NCI-H2029 treated with DMSO at 0.1 percent for 48 hours (cell line): ENCODE measurements around the gene DPAGT1.
A peak's percentile ranks its signal among the peaks of the same experiment; 100 is the strongest.
"Not testable (repeated sequence)": the region's sequence is repeated elsewhere in the genome, so short reads cannot be mapped to it uniquely, and the experiment has no call there.

ENCODE experiments used
- DNase-seq: peaks from one replicate; lab custom pipeline; 2025; lab: John Stamatoyannopoulos, UW

The DPAGT1 gene

GRCh38 chr11:119115484-119116234, 14.0 kb upstream of the DPAGT1 start:
- DNase-seq, result no peak

GRCh38 chr11:119114351-119114750, 12.7 kb upstream of the DPAGT1 start:
- DNase-seq, result no peak

DNA sequence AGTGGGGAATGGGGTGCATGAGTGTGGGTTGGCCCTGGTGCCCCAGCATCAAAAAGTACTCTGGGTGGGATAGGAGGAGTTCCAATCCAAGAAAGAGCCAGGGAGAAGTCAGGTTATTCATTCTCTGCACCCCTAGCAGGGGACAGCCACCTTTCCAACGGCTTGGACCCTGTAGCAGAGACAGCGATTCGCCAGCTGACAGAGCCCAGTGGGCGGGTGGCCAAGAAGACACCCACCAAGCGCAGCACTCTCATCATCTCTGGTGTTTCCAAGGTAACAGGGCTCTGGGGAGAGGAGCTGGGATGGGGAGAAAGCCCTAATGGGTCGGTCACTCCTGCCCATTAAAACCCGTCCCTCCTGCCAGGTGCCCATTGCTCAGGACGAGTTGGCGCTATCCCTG, 12.1 kb upstream of the DPAGT1 start:
- DNase-seq, result no peak

DNA sequence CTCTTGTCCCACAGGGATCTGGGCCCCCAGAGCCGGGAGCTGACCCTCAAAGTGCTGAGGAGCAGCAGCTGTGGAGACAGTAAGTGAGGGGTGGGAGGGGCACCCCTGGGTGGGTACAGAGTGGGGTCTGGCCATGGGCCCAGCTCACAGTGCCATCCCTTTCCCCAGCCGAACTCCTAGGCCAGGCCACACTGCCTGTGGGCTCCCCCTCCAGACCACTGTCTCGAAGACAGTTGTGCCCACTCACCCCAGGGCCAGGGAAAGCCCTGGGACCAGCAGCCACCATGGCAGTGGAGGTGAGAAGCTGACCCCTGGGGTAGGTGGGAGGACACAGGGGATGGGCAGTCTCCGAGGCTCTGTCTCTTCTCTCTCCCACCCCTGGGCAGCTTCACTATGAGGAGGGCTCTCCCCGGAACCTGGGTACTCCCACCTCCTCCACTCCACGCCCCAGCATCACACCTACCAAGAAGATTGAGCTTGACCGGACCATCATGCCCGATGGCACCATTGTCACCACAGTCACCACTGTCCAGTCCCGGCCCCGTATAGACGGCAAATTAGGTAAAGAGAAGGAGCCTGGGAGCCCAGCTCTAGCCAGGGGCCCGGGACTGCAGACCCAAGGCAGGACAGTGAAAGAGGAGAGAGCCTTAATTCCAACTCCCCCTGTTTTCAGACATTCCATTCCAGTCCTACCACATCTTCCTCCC, 10.8 kb upstream of the DPAGT1 start:
- DNase-seq, result no peak

DNA sequence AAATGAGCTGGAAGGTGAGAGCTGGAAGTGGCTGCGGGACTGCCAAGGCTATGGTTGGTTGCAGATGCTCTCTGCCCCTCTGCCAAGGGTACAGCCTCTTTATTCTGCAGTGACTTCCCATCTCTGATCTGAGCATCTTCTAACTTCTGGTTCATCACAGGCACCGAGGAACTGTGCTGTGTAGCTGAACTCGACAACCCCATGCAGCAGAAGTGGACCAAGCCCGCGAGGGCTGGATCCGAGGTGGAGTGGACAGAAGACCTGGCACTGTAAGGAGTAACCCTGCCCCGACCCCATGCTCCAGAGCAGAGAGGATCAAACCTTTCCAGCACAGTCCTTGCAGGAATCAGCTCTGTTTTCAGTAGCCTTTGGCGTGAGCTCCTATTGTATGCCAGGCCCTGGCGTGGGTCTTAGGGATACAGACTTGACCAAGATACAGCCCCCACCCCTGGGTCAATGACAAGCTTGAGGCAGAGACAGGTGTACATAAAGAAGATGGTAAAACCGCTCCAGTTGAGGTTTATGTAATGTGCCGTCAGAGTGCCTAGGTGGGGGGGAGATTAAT, 9.8 kb upstream of the DPAGT1 start:
- no peak for DNase-seq

GRCh38 chr11:119110439-119110838, 8.8 kb upstream of the DPAGT1 start:
- DNase-seq, result no peak

- DNase-seq, result no peak
Measured at GRCh38 chr11:119109843-119110242, 8.2 kb upstream of the DPAGT1 start.

GRCh38 chr11:119108857-119109221, 7.2 kb upstream of the DPAGT1 start:
- DNase-seq, result no peak

DNA sequence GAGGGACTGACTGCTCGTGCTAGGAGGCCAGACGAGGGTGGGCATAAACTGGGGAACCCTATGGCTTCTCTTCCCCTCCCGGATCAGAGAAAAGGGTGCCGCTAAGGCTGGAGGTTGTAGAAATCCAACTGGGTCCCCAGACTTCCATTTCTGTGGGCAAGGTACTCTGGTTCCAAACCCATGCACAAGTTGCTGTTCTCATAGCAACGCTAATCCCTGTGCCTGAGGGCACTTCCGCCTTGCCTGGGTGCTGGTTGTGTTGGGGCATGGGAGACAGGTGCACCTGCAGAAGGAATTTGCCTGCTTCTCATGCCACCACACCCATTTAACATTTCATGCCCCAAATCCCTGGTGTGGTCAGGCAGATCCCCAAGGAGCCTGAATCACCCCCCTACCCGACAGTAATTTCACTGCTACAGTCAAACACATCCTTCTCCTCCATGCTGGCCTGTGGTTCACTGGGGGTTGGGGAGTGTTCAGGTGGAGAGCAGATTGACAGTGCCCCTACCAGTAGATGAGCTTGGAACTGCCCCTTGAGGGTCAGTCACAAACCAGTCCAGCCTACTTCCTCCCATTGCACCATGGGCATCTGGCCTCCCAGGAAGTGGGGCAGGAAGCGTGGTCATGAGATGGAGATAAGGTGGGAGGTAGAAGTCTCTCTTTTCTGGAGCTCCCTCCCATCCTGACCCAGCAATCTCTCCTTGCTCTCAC, 6.6 kb upstream of the DPAGT1 start:
- DNase-seq, result no peak

GRCh38 chr11:119107538-119108145, 6.0 kb upstream of the DPAGT1 start:
- DNase-seq, result no peak

GRCh38 chr11:119106564-119107537, 5.2 kb upstream of the DPAGT1 start, which contains the start of gene C2CD2L:
TSS of gene C2CD2L (plus strand) at chr11:119107344. CDS start at chr11:119107742, 398 bp downstream.
- peak; percentile 55 for DNase-seq

DNA sequence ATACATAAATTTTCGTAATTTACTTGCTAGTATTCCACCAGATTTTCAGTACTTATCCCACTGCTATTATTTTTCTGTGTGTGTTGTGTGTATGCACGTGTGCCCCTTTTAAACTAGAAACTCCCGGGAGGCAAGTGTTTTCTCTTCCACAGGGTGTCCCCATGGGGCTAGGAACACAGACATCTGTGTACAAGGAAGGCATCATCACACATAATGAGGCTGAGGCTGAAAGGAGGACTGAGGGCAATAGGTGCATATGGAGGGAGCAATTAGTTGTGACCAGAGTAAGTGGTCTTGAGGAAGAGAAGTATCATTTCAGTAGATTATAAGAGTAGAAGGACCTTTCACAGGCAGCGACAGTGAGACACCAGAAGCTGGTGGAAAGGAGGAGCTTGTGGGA, 2.1 kb upstream of the DPAGT1 start:
- no peak for DNase-seq

GRCh38 chr11:119103161-119103664, 1.6 kb upstream of the DPAGT1 start:
- not testable (repeated sequence) for DNase-seq

- DNase-seq, result no peak
Measured at GRCh38 chr11:119100994-119101758, 477 bp downstream of the DPAGT1 start.

DNA sequence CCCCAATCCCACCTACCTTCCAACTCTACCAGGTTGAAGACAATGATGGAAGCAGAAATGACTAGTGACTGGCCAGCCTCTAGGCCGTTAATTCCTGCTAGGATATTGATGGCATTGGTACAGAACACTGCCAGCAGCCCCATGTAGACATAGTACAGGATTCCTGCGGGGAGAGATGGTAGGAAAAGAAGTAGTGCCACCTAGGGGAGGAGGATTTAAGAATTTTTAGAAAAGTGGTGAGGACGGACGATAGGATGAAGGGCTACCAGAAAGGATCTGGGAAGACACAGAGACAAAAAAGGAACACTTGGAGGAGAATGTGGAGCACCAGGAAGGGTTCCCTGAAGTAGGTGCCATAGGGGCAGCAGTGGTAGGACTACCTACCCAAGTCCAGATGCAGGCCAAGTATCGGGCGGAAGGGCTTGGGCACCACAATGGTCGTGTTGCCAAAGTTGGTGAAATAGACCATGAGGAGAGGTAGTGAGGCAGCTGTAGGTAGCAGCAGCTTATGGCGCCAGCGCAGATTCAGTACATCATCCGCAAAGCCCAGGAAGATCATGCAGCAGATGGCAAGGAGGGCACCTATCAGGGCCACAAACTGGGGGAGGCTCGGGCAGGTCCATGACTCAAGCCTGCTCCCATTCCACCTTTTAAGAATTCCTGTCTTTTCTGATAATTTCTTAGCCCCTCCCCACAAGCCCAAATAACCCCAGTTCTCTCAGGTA, 1.2 kb downstream of the DPAGT1 start:
- no peak for DNase-seq

- DNase-seq, result no peak
Measured at GRCh38 chr11:119099711-119100110, 1.9 kb downstream of the DPAGT1 start.

- peak; percentile 98 for DNase-seq
Measured at GRCh38 chr11:119095066-119095880, 6.4 kb downstream of the DPAGT1 start.

GRCh38 chr11:119094816-119095065, 6.9 kb downstream of the DPAGT1 start:
- DNase-seq, result no peak
